Suprapubic skin (tissue), 3 donors: Measurements from ENCODE around the gene ZNF638.

ENCODE experiments used
- EP300 ChIP-seq: sonication (generic); formaldehyde crosslinking; IDR thresholded peaks from one replicate; pipeline ENCODE4 v1.6.1; 2017; ENCODE audit warnings: antibody characterized with exemption
- TF ChIP-seq, protein P1 (sequence below), 2 donors: fragments of 200-600 bp in 1 of 2; fragments of 450-650 bp in 1 of 2; sonication (generic) in 1 of 2; IDR thresholded peaks; one replicate each; pipeline ENCODE4 v1.5.1; 2016 to 2019; ENCODE audit warnings: antibody characterized with exemption in 2 of 2, mild to moderate bottlenecking in 1 of 2, moderate library complexity in 1 of 2

DNA sequence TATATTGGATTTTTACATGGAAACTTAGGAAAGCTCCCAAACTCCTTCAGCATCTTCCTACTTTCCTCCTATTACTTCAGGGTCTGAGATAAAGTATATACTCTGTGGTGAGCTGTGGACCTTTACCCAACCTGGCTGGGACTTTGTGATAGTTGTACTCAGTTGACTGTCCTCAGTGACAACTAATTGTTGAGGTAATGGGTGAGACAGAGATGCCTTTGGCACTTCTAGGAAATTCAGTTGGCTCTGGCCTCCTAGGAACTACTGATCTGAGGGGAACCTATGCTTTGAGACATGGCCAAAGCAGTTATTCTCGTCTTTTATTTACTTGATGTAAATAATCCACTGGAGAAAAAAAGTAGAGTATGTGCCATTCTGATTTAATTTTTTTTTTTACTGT, 39.4 kb upstream of the ZNF638 start:
- TF ChIP-seq, protein P1, sequence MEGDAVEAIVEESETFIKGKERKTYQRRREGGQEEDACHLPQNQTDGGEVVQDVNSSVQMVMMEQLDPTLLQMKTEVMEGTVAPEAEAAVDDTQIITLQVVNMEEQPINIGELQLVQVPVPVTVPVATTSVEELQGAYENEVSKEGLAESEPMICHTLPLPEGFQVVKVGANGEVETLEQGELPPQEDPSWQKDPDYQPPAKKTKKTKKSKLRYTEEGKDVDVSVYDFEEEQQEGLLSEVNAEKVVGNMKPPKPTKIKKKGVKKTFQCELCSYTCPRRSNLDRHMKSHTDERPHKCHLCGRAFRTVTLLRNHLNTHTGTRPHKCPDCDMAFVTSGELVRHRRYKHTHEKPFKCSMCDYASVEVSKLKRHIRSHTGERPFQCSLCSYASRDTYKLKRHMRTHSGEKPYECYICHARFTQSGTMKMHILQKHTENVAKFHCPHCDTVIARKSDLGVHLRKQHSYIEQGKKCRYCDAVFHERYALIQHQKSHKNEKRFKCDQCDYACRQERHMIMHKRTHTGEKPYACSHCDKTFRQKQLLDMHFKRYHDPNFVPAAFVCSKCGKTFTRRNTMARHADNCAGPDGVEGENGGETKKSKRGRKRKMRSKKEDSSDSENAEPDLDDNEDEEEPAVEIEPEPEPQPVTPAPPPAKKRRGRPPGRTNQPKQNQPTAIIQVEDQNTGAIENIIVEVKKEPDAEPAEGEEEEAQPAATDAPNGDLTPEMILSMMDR (IDR thresholded peaks at IDR 0.05) = no peak
- TF ChIP-seq EP300 = no peak
